ENCODE results near the gene EXD3.
"Not testable (repeated sequence)": the region's sequence is repeated elsewhere in the genome, so short reads cannot be mapped to it uniquely, and the experiment has no call there.

EXD3 gene

GRCh38 chr9:137430723-137431415 lies 7.9 kb upstream of the EXD3 start:
- ATAC-seq: no peak

GRCh38 chr9:137429974-137430722 lies 7.2 kb upstream of the EXD3 start:
- ATAC-seq: no peak

- ATAC-seq: no peak
Measured at GRCh38 chr9:137429546-137429890, 6.6 kb upstream of the EXD3 start.

- no peak for ATAC-seq
Measured at GRCh38 chr9:137428841-137429545, 6.0 kb upstream of the EXD3 start.

- no peak for ATAC-seq
Measured at GRCh38 chr9:137428311-137428630, 5.3 kb upstream of the EXD3 start.

GRCh38 chr9:137427454-137428310 lies 4.7 kb upstream of the EXD3 start:
- no peak for ATAC-seq

GRCh38 chr9:137426018-137426681 lies 3.2 kb upstream of the EXD3 start:
- no peak for ATAC-seq

- ATAC-seq: peak; percentile 40 to 46
Measured at GRCh38 chr9:137423514-137424291, 741 bp upstream of the EXD3 start.

GRCh38 chr9:137421838-137422603 lies 941 bp downstream of the EXD3 start:
- ATAC-seq: no peak

GRCh38 chr9:137417161-137418021 lies 5.6 kb downstream of the EXD3 start:
- peak in 1 of 2 donors; percentile 33 for ATAC-seq

GRCh38 chr9:137416563-137417151 lies 6.3 kb downstream of the EXD3 start:
- no peak for ATAC-seq

GRCh38 chr9:137416006-137416562 lies 6.9 kb downstream of the EXD3 start:
- no peak for ATAC-seq

GRCh38 chr9:137415451-137415850 lies 7.5 kb downstream of the EXD3 start:
- no peak for ATAC-seq

- no peak for ATAC-seq
Measured at GRCh38 chr9:137412431-137412830, 10.5 kb downstream of the EXD3 start.

GRCh38 chr9:137411645-137412380 lies 11.1 kb downstream of the EXD3 start:
- ATAC-seq: peak; percentile 44

- no peak for ATAC-seq
Measured at GRCh38 chr9:137411260-137411644, 11.7 kb downstream of the EXD3 start.

GRCh38 chr9:137410891-137411249 lies 12.1 kb downstream of the EXD3 start:
- ATAC-seq: no peak

GRCh38 chr9:137410236-137410890 lies 12.6 kb downstream of the EXD3 start:
- not testable (repeated sequence) for ATAC-seq
